Kidney (tissue), 14 donors: ENCODE results near the gene SCAP. TPM values are rescaled to one million over a fixed set of nuclear protein-coding genes. Genes with fewer than 3 reads are reported as not detected.

Experiments
- DNase-seq, 5 donors: peaks; one replicate each; pipeline ENCODE4 v3.0.0-alpha.2; 2013 to 2020
- FAIRE-seq: peaks from 2 replicates; lab custom pipeline; 2012; peaks lifted over from hg19 to GRCh38; lab: Jason Lieb, UNC
- H3K27ac ChIP-seq, 2 donors: one replicate each; pipeline ENCODE4 v1.7.0; 2013; ENCODE audit warnings: low read depth in 2 of 2, low read length in 2 of 2, inconsistent platforms in 1 of 2
- H3K27me3 ChIP-seq: one replicate; pipeline ENCODE4 v1.7.1; 2013; ENCODE audit warnings: low read length, inconsistent platforms; ENCODE audit not compliant: control insufficient read depth, insufficient read depth
- H3K36me3 ChIP-seq, 3 donors: one replicate each; pipeline versions ENCODE4 v1.7.0 to v1.7.1; 2013; ENCODE audit warnings: low read length in 3 of 3, control low read depth in 1 of 3, inconsistent platforms in 1 of 3; ENCODE audit not compliant: insufficient read depth in 3 of 3, control insufficient read depth in 2 of 3
- H3K4me1 ChIP-seq, 3 donors: one replicate each; pipeline versions ENCODE4 v1.7.0 to v1.7.1; 2013; ENCODE audit warnings: low read length in 3 of 3, inconsistent platforms in 1 of 3, low read depth in 1 of 3; ENCODE audit not compliant: control insufficient read depth in 2 of 3, insufficient read depth in 2 of 3
- H3K4me3 ChIP-seq, 3 donors: one replicate each; pipeline versions ENCODE4 v1.7.0 to v1.8.1; 2013; ENCODE audit warnings: low read length in 3 of 3, control low read depth in 1 of 3, inconsistent platforms in 1 of 3
- H3K9ac ChIP-seq, 3 donors: one replicate each; pipeline versions ENCODE4 v1.7.0 to v1.7.1; 2013; ENCODE audit warnings: low read length in 3 of 3, control low read depth in 1 of 3, inconsistent platforms in 1 of 3
- H3K9me3 ChIP-seq, 3 donors: one replicate each; pipeline versions ENCODE4 v1.7.0 to v1.7.1; 2013; ENCODE audit warnings: low read length in 3 of 3, control low read depth in 1 of 3, inconsistent platforms in 1 of 3; ENCODE audit not compliant: control insufficient read depth in 2 of 3, insufficient read depth in 1 of 3
- intact Hi-C: fragments of 100-400 bp; cut with DNase I; formaldehyde crosslinking; loops from one replicate; pipeline ENCODE4 v1.11.1; 2022
- polyA plus RNA-seq: library from polyadenylated mRNA; stranded (reverse); fragments of 350-450 nt; fragmentation: Illumina TruSeq; extraction: RNeasy Lipid Tissue Mini Kit (QIAGEN cat#74804); gene quantifications from one replicate; pipeline ENCODE4 v1.2.3, GENCODE V29; 2014; ENCODE audit warnings: low read depth, low replicate concordance; ENCODE audit not compliant: insufficient read depth
- total RNA-seq: library from RNA; stranded (reverse); fragmentation: NEBNext Ultra II Directional; extraction: Animal tissue kit (Norgen Biotek cat#: 25700); gene quantifications from one replicate; pipeline ENCODE4 v1.2.1, GENCODE V29; 2021
- TF ChIP-seq, protein P1 (sequence below): IDR thresholded peaks from 3 replicates; pipeline ENCODE4 v1.5.1; 2012; ENCODE audit warnings: mild to moderate bottlenecking, moderate library complexity, borderline replicate concordance; ENCODE audit not compliant: insufficient read depth; ENCODE audit errors: extremely low read depth
- donor health status: control.
- donor health status: control.
- donor health status: control.
- donor health status: control.
- donor health status: control.
- donor health status: DM: yes; HTN: yes; CAD: no.
- donor health status: Normal renal cell carcinoma (clear cell type).

The SCAP gene
- total and polyA plus RNA-seq, 2 donors from 2014 or later = 47.3 to 85.1 TPM

DNA sequence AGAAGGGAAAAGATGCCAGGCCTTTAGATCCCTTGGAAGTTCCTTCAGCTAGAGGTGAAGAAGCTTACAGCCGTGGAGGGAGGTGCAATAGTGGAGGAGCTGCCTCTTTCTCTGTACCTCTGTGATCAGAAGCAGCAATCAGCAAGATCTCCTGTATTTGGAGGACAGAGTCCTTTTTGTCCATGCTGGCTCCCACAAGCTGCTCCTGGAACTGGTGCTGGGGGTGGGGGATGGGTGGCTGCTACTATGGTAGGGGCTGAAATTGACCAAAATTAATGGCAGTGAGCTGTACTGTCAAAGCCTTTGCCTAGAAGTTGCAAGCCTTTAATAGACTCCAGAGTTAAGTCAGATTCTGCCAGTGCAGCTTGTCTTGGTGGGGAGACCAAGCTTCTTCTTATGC, 76.7 kb downstream of the SCAP start:
- intact Hi-C loops = no loop called here
- peaks cover 3 to 21% (median 18%) of the 10 kb centered on the region in 3 donors for H3K4me1 ChIP-seq

DNA sequence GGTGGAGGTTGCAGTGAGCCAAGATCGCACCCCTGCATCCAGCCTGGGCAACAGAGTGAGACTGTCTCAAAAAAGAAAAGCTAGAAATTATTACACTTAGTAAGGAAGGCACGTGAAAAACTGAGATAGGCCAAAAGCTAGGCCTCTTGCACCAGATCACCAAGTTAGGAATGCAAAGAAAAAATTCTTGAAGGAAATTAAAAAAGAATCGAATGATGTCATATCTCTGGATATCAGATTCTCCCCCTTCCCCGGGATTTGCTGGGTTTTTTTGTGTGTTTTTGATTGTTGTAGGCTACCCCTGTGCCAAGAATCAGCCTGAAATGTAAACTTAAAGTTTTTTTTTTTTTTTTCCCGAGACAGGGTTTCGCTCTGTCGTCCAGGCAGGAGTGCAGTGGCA, 77.5 kb downstream of the SCAP start:
- peaks cover 3 to 24% (median 23%) of the 10 kb centered on the region in 3 donors for H3K4me1 ChIP-seq
- no peak overlapping the region for H3K27ac ChIP-seq
- FAIRE-seq = no peak
- no peak overlapping the region for H3K4me3 ChIP-seq
- no peaks in the 10 kb centered on the region for H3K27me3 ChIP-seq
- H3K36me3 ChIP-seq = peaks cover 0 to 13% (median 3%) of the 10 kb centered on the region in 3 donors
- H3K9me3 ChIP-seq = no peaks in the 10 kb centered on the region
- TF ChIP-seq, protein P1, sequence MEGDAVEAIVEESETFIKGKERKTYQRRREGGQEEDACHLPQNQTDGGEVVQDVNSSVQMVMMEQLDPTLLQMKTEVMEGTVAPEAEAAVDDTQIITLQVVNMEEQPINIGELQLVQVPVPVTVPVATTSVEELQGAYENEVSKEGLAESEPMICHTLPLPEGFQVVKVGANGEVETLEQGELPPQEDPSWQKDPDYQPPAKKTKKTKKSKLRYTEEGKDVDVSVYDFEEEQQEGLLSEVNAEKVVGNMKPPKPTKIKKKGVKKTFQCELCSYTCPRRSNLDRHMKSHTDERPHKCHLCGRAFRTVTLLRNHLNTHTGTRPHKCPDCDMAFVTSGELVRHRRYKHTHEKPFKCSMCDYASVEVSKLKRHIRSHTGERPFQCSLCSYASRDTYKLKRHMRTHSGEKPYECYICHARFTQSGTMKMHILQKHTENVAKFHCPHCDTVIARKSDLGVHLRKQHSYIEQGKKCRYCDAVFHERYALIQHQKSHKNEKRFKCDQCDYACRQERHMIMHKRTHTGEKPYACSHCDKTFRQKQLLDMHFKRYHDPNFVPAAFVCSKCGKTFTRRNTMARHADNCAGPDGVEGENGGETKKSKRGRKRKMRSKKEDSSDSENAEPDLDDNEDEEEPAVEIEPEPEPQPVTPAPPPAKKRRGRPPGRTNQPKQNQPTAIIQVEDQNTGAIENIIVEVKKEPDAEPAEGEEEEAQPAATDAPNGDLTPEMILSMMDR = no peak
- H3K9ac ChIP-seq = no peak overlapping the region
- intact Hi-C loops = no loop called here
- DNase-seq = no peak

More for the DNA sequence above, 76.7 kb downstream of the SCAP start:
- Histone ChIP-seq H3K36me3 (peaks cover 0 to 19% (median 3%) of the 10 kb centered on the region in 3 donors), H3K9ac (no peak overlapping the region), H3K4me3 (no peak overlapping the region), H3K27ac (no peak overlapping the region), H3K27me3 (no peaks in the 10 kb centered on the region), H3K9me3 (no peaks in the 10 kb centered on the region)
- TF ChIP-seq, protein P1 = no peak
- DNase-seq (no peak), FAIRE-seq (no peak)

DNA sequence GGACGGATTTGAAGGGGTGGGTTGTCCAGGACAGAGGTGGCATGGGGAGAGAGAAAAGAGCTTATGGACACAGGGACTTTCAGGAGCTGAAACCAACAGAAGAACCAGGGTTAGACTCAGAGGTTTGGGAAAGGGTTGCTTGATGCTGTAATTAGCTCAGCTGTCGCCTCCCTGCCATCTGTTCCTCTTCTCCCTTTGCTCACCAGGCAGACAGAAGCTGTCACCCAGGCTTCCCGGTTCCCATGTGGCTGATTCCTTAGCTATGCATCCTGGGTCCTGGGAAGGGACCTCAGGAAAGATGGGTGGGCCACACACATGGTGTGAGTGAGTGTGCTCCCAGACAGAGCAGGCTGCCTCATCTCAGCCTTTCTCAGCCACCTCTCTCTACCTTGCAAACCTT, 80.9 kb downstream of the SCAP start:
- FAIRE-seq = no peak

More for the DNA sequence above, 80.9 kb downstream of the SCAP start:
- H3K9ac ChIP-seq = no peak overlapping the region
- no peaks in the 10 kb centered on the region for H3K9me3 ChIP-seq
- H3K27me3 ChIP-seq = no peaks in the 10 kb centered on the region
- intact Hi-C loops = no loop called here
- peaks cover 3 to 32% (median 26%) of the 10 kb centered on the region in 3 donors for H3K4me1 ChIP-seq
- H3K4me3 ChIP-seq = no peak overlapping the region
- H3K27ac ChIP-seq = peak overlapping the region in 1 of 2 donors; percentile 9
- peaks cover 0 to 11% (median 3%) of the 10 kb centered on the region in 3 donors for H3K36me3 ChIP-seq
- DNase-seq = peak in 2 of 5 donors; percentile 17 to 39
- TF ChIP-seq, protein P1 = no peak
